ENCODE data around the gene RAD51B. TPM values are rescaled to one million over a fixed set of nuclear protein-coding genes. Genes with fewer than 3 reads are reported as not detected.

Gene RAD51B
- total and polyA plus RNA-seq, 9 donors: 21.6 to 70.1 (median 35.1) TPM

GRCh38 chr14:68477461-68478085 is 658.0 kb downstream of the RAD51B start:
- H3K4me1 ChIP-seq (ENCODE audit: insufficient read depth): peaks cover 4% of the 10 kb centered on the region
- 87 to 94% (median 92%) methylated on average over 8 of the region's 8 CpGs for WGBS, 3 donors
- H3K36me3 ChIP-seq: no peaks in the 10 kb centered on the region
- no peak for DNase-seq
- no peaks in the 10 kb centered on the region for H3K9me3 ChIP-seq
- H3K27ac ChIP-seq: no peak overlapping the region
- H3K4me3 ChIP-seq: no peak overlapping the region
- no peaks in the 10 kb centered on the region for H3K27me3 ChIP-seq
- no peak for TF ChIP-seq POLR2A (IDR thresholded peaks at IDR 0.05)
- no peak for TF ChIP-seq CTCF (IDR thresholded peaks at IDR 0.05)
- no peak for TF ChIP-seq EP300 (IDR thresholded peaks at IDR 0.05)
- intact Hi-C loops (cut with DNase I): no loop called here

GRCh38 chr14:68479247-68479646 is 659.7 kb downstream of the RAD51B start:
- H3K4me1 ChIP-seq (ENCODE audit: insufficient read depth): peaks cover 17% of the 10 kb centered on the region
- H3K36me3 ChIP-seq: no peaks in the 10 kb centered on the region
- no peak for DNase-seq
- intact Hi-C loops (cut with DNase I): no loop called here
- H3K4me3 ChIP-seq: no peak overlapping the region
- H3K27me3 ChIP-seq: no peaks in the 10 kb centered on the region
- H3K9me3 ChIP-seq: no peaks in the 10 kb centered on the region
- no peak overlapping the region for H3K27ac ChIP-seq
- TF ChIP-seq CTCF (IDR thresholded peaks at IDR 0.05) (no peak), POLR2A (IDR thresholded peaks at IDR 0.05) (no peak), EP300 (IDR thresholded peaks at IDR 0.05) (no peak)
- 47 to 57% (median 55%) methylated on average over 3 of the region's 3 CpGs for WGBS, 3 donors

GRCh38 chr14:68482018-68482417 is 662.4 kb downstream of the RAD51B start:
- Histone ChIP-seq H3K4me3 (no peak overlapping the region), H3K36me3 (no peaks in the 10 kb centered on the region), H3K27me3 (no peaks in the 10 kb centered on the region), H3K9me3 (no peaks in the 10 kb centered on the region), H3K27ac (no peak overlapping the region), H3K4me1 (ENCODE audit: insufficient read depth) (peaks cover 17% of the 10 kb centered on the region)
- DNase-seq: no peak
- intact Hi-C loops (cut with DNase I): no loop called here
- no peak for TF ChIP-seq POLR2A (IDR thresholded peaks at IDR 0.05)
- TF ChIP-seq CTCF (IDR thresholded peaks at IDR 0.05): no peak
- TF ChIP-seq EP300 (IDR thresholded peaks at IDR 0.05): no peak
- WGBS, 3 donors: 95 to 97% (median 96%) methylated on average over 2 of the region's 2 CpGs

- Histone ChIP-seq H3K9me3 (no peaks in the 10 kb centered on the region), H3K27me3 (no peaks in the 10 kb centered on the region), H3K4me1 (ENCODE audit: insufficient read depth) (peaks cover 17% of the 10 kb centered on the region), H3K4me3 (no peak overlapping the region), H3K36me3 (no peaks in the 10 kb centered on the region), H3K27ac (no peak overlapping the region)
- 96 to 97% (median 97%) methylated on average over 1 of the region's 1 CpG for WGBS, 3 donors
- DNase-seq: no peak
- intact Hi-C loops (cut with DNase I): no loop called here
- TF ChIP-seq EP300 (IDR thresholded peaks at IDR 0.05) (no peak), POLR2A (IDR thresholded peaks at IDR 0.05) (no peak), CTCF (IDR thresholded peaks at IDR 0.05) (no peak)
Measured at GRCh38 chr14:68482772-68483395, 663.3 kb downstream of the RAD51B start.

Measured in ovary (tissue), 9 donors.